GM12864 (cell line): ENCODE measurements around the gene TMEM53.

Source experiments
- DNase-seq: peaks from one replicate; pipeline ENCODE4 v3.0.0-alpha.2; 2011; ENCODE audit warnings: low read depth
- H3K4me3 ChIP-seq: 2 replicates; pipeline ENCODE4 v1.5.1; 2011; ENCODE audit warnings: mild to moderate bottlenecking, low read depth, low read length, control low read depth
- TF ChIP-seq, protein P1 (sequence below): IDR thresholded peaks from 2 replicates; pipeline ENCODE4 v1.5.1; 2011; ENCODE audit warnings: low read depth, mild to moderate bottlenecking, moderate library complexity, low read length, control low read depth, inconsistent platforms; ENCODE audit errors: missing control alignments

Gene TMEM53

DNA sequence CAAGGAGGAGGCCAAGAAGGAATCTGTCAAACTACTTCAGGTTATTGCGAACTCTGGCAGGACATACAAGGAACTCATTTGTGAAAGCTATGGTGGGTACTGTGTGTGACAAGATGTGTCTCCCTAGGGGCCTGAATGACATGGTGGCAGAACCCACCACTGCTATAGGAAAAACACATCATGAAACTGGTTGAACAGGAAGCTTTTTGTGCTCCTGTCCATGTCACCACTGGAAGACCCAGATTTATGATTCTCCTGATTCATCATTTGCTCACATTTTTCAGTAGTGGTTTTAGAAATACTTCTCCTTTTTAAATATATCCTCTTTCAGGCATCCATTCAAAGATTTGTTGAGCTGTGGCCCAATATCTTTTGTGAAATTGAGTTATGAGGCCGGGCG lies 23.9 kb upstream of the TMEM53 start:
- no peak for DNase-seq
- no peak overlapping the region for H3K4me3 ChIP-seq
- TF ChIP-seq, protein P1, sequence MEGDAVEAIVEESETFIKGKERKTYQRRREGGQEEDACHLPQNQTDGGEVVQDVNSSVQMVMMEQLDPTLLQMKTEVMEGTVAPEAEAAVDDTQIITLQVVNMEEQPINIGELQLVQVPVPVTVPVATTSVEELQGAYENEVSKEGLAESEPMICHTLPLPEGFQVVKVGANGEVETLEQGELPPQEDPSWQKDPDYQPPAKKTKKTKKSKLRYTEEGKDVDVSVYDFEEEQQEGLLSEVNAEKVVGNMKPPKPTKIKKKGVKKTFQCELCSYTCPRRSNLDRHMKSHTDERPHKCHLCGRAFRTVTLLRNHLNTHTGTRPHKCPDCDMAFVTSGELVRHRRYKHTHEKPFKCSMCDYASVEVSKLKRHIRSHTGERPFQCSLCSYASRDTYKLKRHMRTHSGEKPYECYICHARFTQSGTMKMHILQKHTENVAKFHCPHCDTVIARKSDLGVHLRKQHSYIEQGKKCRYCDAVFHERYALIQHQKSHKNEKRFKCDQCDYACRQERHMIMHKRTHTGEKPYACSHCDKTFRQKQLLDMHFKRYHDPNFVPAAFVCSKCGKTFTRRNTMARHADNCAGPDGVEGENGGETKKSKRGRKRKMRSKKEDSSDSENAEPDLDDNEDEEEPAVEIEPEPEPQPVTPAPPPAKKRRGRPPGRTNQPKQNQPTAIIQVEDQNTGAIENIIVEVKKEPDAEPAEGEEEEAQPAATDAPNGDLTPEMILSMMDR, result no peak

DNA sequence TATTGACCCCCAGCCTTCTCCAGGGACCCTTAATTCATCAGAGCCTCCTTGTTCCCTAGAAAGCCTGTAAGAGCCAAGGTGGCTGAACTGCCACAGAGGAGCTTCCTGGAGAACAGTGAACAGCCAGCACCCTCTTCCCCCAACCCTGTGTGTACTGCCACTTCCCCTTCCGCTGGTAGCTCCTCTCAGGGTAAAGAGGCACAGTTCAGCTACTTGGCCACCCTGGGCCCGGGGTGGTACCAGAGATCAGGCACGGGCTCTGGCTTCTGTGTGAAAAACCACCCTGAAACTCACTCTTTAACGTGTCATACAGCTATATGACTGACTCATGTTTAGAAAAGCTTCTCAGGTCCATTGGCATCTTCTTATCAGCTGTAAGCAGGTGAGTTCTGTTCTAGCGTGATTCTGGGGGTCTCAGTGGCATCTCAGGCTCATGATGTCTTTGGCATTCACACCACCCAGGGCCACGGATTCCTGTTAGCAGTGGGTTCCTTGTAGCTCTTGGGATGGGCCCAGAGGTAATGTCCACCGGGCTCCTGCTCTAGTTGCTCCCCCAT lies 22.6 kb upstream of the TMEM53 start:
- TF ChIP-seq, protein P1, result no peak
- no peak overlapping the region; the same call in 1 of the 2 replicates for H3K4me3 ChIP-seq
- no peak for DNase-seq

DNA sequence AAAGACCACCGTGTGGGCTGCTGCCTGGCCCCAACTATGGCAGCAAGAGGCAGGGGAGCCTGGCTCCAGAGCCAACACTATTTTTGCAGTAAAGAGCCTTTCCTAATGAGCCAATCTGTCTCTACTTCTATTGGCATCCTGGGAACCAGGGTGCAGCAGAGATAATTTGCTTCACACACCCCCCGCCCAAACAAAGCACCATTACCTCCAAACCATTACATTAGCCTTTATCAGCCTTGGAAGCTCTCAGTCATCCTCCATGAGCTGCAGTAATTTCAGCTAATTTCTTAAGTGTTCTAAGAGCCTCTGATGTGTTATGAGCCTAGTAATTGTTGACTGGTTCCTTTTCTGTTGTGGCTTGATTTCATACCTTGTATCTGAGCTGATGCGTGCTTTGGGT lies 21.8 kb upstream of the TMEM53 start:
- TF ChIP-seq, protein P1, result no peak
- no peak for DNase-seq
- H3K4me3 ChIP-seq, result no peak overlapping the region

GRCh38 chr1:44695671-44696070 lies 21.4 kb upstream of the TMEM53 start:
- TF ChIP-seq, protein P1, result no peak
- no peak overlapping the region for H3K4me3 ChIP-seq
- DNase-seq, result no peak

DNA sequence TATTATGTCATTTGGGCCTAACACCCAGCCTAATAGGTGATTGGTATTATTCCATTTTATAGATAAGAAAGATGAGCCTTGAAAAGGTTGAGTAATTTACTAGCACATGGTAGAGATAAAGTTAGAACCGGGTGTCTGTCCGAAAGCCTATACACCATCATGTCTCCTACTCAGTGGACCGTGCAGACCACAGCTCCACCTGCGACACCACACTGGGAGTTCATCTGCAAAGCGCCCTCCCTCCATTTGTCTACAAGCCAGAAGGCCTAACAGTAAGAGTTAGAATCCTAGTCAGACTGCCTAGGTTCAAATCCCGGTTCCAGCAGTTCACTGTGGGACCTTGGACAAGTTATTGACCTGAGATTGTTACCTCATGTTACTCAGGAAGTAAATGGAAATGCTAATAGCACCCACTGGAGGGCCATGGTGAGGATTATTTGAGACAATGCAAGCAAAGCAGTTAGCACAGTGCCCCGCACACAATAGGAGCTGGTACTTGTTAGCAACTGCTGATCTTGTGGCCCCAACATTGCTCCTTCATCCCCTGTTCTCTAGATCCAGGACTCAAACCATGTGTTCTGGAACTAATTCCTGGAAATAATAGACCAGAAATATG lies 20.7 kb upstream of the TMEM53 start:
- TF ChIP-seq, protein P1, result no peak
- DNase-seq, result peak; percentile 85
- H3K4me3 ChIP-seq, result no peak overlapping the region

- H3K4me3 ChIP-seq, result no peak overlapping the region
- TF ChIP-seq, protein P1, result no peak
- DNase-seq, result no peak
These were observed 19.6 kb upstream of the TMEM53 start for GRCh38 chr1:44693900-44694299.

- H3K4me3 ChIP-seq, result no peak overlapping the region
- TF ChIP-seq, protein P1, result no peak
- DNase-seq, result no peak
These were observed 18.9 kb upstream of the TMEM53 start for GRCh38 chr1:44693159-44693558.
